Measurements from ENCODE around the gene GTF3C5.
"Not testable (repeated sequence)": the region's sequence is repeated elsewhere in the genome, so short reads cannot be mapped to it uniquely, and the experiment has no call there.

The GTF3C5 gene

GRCh38 chr9:132989998-132990557 lies 40.7 kb upstream of the GTF3C5 start:
- CTCF ChIA-PET, H3K4me1 Mint-ChIP-seq, H3K36me3 Mint-ChIP-seq, H3K9me3 Mint-ChIP-seq, H3K27ac Mint-ChIP-seq, H3K4me3 Mint-ChIP-seq, DNase-seq: not testable (repeated sequence)
- peaks cover 73% of the 10 kb centered on the region for H3K27me3 Mint-ChIP-seq

- no peak overlapping the region for H3K4me3 Mint-ChIP-seq
- H3K27ac Mint-ChIP-seq = no peak overlapping the region
- H3K27me3 Mint-ChIP-seq = peaks cover 71% of the 10 kb centered on the region
- H3K4me1 Mint-ChIP-seq = peaks cover 8% of the 10 kb centered on the region
- CTCF ChIA-PET = no interaction called here
- no peak for DNase-seq
- H3K36me3 Mint-ChIP-seq = no peaks in the 10 kb centered on the region
- peaks cover 6% of the 10 kb centered on the region for H3K9me3 Mint-ChIP-seq
These were observed 40.0 kb upstream of the GTF3C5 start for GRCh38 chr9:132990781-132991180.

- no peak for DNase-seq
- peaks cover 8% of the 10 kb centered on the region for H3K4me1 Mint-ChIP-seq
- H3K36me3 Mint-ChIP-seq = no peaks in the 10 kb centered on the region
- no peak overlapping the region for H3K27ac Mint-ChIP-seq
- CTCF ChIA-PET = interaction anchor here (0.7 kb wide), 1 partner anchor 13 kb away, joined by 3 read pairs; the partner anchor contains the start of gene GFI1B
- peaks cover 6% of the 10 kb centered on the region for H3K9me3 Mint-ChIP-seq
- H3K27me3 Mint-ChIP-seq = peaks cover 69% of the 10 kb centered on the region
- H3K4me3 Mint-ChIP-seq = no peak overlapping the region
These were observed 39.2 kb upstream of the GTF3C5 start for GRCh38 chr9:132991351-132992300.

GRCh38 chr9:132993511-132993939 lies 37.3 kb upstream of the GTF3C5 start:
- no peaks in the 10 kb centered on the region for H3K36me3 Mint-ChIP-seq
- H3K27me3 Mint-ChIP-seq = peaks cover 58% of the 10 kb centered on the region
- peaks cover 6% of the 10 kb centered on the region for H3K9me3 Mint-ChIP-seq
- no peak overlapping the region for H3K4me3 Mint-ChIP-seq
- H3K4me1 Mint-ChIP-seq = peaks cover 8% of the 10 kb centered on the region
- no peak for DNase-seq
- no peak overlapping the region for H3K27ac Mint-ChIP-seq
- CTCF ChIA-PET = no interaction called here

GRCh38 chr9:132994410-132995120 lies 36.2 kb upstream of the GTF3C5 start:
- DNase-seq = no peak
- no peak overlapping the region for H3K27ac Mint-ChIP-seq
- H3K27me3 Mint-ChIP-seq = peaks cover 65% of the 10 kb centered on the region
- H3K4me1 Mint-ChIP-seq = peaks cover 8% of the 10 kb centered on the region
- CTCF ChIA-PET = interaction anchor here (0.6 to 0.8 kb wide), 2 partner anchors 17 to 249 kb away, joined by 3 read pairs; no protein-coding TSS in a partner anchor
- H3K9me3 Mint-ChIP-seq = peaks cover 6% of the 10 kb centered on the region
- no peaks in the 10 kb centered on the region for H3K36me3 Mint-ChIP-seq
- H3K4me3 Mint-ChIP-seq = no peak overlapping the region

- no peak overlapping the region for H3K4me3 Mint-ChIP-seq
- no peak for DNase-seq
- peaks cover 70% of the 10 kb centered on the region for H3K27me3 Mint-ChIP-seq
- CTCF ChIA-PET = interaction anchor here (0.8 kb wide), 1 partner anchor 17 kb away, joined by 3 read pairs; no protein-coding TSS in a partner anchor
- no peaks in the 10 kb centered on the region for H3K36me3 Mint-ChIP-seq
- peaks cover 8% of the 10 kb centered on the region for H3K4me1 Mint-ChIP-seq
- H3K9me3 Mint-ChIP-seq = peaks cover 4% of the 10 kb centered on the region
- H3K27ac Mint-ChIP-seq = no peak overlapping the region
These were observed 35.7 kb upstream of the GTF3C5 start for GRCh38 chr9:132995121-132995420.

- H3K9me3 Mint-ChIP-seq = no peaks in the 10 kb centered on the region
- H3K4me3 Mint-ChIP-seq = no peak overlapping the region
- CTCF ChIA-PET = no interaction called here
- peaks cover 8% of the 10 kb centered on the region for H3K4me1 Mint-ChIP-seq
- peaks cover 71% of the 10 kb centered on the region for H3K27me3 Mint-ChIP-seq
- H3K36me3 Mint-ChIP-seq = no peaks in the 10 kb centered on the region
- H3K27ac Mint-ChIP-seq = no peak overlapping the region
- no peak for DNase-seq
These were observed 34.9 kb upstream of the GTF3C5 start for GRCh38 chr9:132995879-132996278.

GRCh38 chr9:132996526-132996925 lies 34.3 kb upstream of the GTF3C5 start:
- no peak for DNase-seq
- Mint-ChIP-seq H3K27me3 (peaks cover 69% of the 10 kb centered on the region), H3K27ac (no peak overlapping the region), H3K4me3 (no peak overlapping the region), H3K4me1 (peaks cover 8% of the 10 kb centered on the region), H3K36me3 (no peaks in the 10 kb centered on the region), H3K9me3 (no peaks in the 10 kb centered on the region)
- CTCF ChIA-PET = no interaction called here

- DNase-seq = no peak
- H3K36me3 Mint-ChIP-seq = no peaks in the 10 kb centered on the region
- peaks cover 5% of the 10 kb centered on the region for H3K4me1 Mint-ChIP-seq
- H3K27me3 Mint-ChIP-seq = peaks cover 69% of the 10 kb centered on the region
- no peak overlapping the region for H3K4me3 Mint-ChIP-seq
- H3K9me3 Mint-ChIP-seq = no peaks in the 10 kb centered on the region
- no peak overlapping the region for H3K27ac Mint-ChIP-seq
- CTCF ChIA-PET = no interaction called here
These were observed 33.2 kb upstream of the GTF3C5 start for GRCh38 chr9:132997591-132997990.

GRCh38 chr9:132998221-132998620 lies 32.6 kb upstream of the GTF3C5 start:
- not testable (repeated sequence) for H3K4me1 Mint-ChIP-seq, H3K36me3 Mint-ChIP-seq, H3K27ac Mint-ChIP-seq, H3K4me3 Mint-ChIP-seq, DNase-seq, H3K9me3 Mint-ChIP-seq
- CTCF ChIA-PET = interaction anchor here (0.6 to 1.1 kb wide), 3 partner anchors 24 to 39 kb away, joined by 3 read pairs; no protein-coding TSS in a partner anchor
- peaks cover 71% of the 10 kb centered on the region for H3K27me3 Mint-ChIP-seq

- Mint-ChIP-seq H3K4me3 (no peak overlapping the region), H3K27me3 (peaks cover 71% of the 10 kb centered on the region), H3K27ac (no peak overlapping the region), H3K9me3 (no peaks in the 10 kb centered on the region), H3K36me3 (no peaks in the 10 kb centered on the region), H3K4me1 (peaks cover 5% of the 10 kb centered on the region)
- CTCF ChIA-PET = interaction anchor here (0.6 to 1.1 kb wide), 3 partner anchors 23 to 39 kb away, joined by 3 read pairs; no protein-coding TSS in a partner anchor
- no peak for DNase-seq
These were observed 31.8 kb upstream of the GTF3C5 start for GRCh38 chr9:132998831-132999635.

- no peaks in the 10 kb centered on the region for H3K36me3 Mint-ChIP-seq
- H3K27me3 Mint-ChIP-seq = peaks cover 75% of the 10 kb centered on the region
- CTCF ChIA-PET = interaction anchor here (1.2 to 1.9 kb wide), 2 partner anchors 20 to 27 kb away, joined by 3 to 20 read pairs; no protein-coding TSS in a partner anchor
These were observed 28.4 kb upstream of the GTF3C5 start for GRCh38 chr9:133002147-133003070.

GRCh38 chr9:133003071-133003461 lies 27.7 kb upstream of the GTF3C5 start:
- Mint-ChIP-seq H3K9me3 (no peaks in the 10 kb centered on the region), H3K27me3 (peaks cover 82% of the 10 kb centered on the region), H3K27ac (no peak overlapping the region), H3K4me1 (no peaks in the 10 kb centered on the region), H3K36me3 (no peaks in the 10 kb centered on the region), H3K4me3 (no peak overlapping the region)
- peak; percentile 12 for DNase-seq
- CTCF ChIA-PET = interaction anchor here (1.2 to 1.9 kb wide), 2 partner anchors 19 to 27 kb away, joined by 3 to 20 read pairs; no protein-coding TSS in a partner anchor

More at GRCh38 chr9:133002147-133003070, 28.4 kb upstream of the GTF3C5 start:
- Mint-ChIP-seq H3K27ac (no peak overlapping the region), H3K4me3 (no peak overlapping the region), H3K4me1 (no peaks in the 10 kb centered on the region), H3K9me3 (no peaks in the 10 kb centered on the region)
- DNase-seq = peak; percentile 18

Data from activated naive CD4-positive, alpha-beta T cell treated with anti-CD3 and anti-CD28 coated beads, Interleukin-2, amount 10 ng/mL, durations not matched to agents 7 days and 5 days (primary cell).